ENCODE results near the gene TMEM41B.
"Not testable (repeated sequence)": the region's sequence is repeated elsewhere in the genome, so short reads cannot be mapped to it uniquely, and the experiment has no call there.

The TMEM41B gene

GRCh38 chr11:9314291-9315077 is at the start of gene TMEM41B:
TSS of gene TMEM41B (minus strand) at chr11:9314593. CDS start at chr11:9314441, 152 bp downstream.
- DNase-seq, result peak; percentile 100

GRCh38 chr11:9362393-9362863 is 48.0 kb upstream of the TMEM41B start:
- DNase-seq, result no peak

DNA sequence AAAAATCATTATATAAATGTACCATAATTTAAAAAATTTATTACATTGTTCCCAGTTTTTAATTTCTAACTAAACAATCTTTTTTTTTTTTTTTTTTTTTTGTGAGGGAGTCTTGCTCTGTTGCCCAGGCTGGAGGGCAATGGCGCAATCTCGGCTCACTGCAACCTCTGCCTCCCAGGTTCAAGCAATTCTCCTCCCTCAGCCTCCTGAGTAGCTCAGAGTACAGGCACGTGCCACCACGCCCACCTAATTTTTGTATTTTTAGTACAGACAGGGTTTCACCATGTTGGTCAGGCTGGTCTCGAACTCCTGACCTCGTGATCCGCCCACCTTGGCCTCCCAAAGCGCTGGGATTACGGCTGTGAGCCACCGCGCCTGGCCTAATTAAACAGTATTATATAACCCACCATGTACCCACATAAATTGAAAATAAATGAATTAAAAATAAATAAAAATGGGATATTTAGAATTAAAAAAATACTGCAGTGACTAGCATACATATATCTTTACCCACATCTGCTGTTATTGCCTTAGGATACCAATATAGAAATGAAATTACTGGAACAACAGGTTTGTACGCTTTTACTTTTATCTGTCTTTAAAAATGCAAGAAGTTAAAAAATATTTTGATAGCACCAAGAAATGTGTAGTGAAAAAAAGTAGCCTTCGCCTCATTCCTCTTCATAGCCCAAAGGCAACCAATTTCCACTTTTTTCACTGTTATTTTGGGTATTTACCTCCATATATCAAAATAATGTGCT is 46.6 kb upstream of the TMEM41B start:
- not testable (repeated sequence) for DNase-seq

DNA sequence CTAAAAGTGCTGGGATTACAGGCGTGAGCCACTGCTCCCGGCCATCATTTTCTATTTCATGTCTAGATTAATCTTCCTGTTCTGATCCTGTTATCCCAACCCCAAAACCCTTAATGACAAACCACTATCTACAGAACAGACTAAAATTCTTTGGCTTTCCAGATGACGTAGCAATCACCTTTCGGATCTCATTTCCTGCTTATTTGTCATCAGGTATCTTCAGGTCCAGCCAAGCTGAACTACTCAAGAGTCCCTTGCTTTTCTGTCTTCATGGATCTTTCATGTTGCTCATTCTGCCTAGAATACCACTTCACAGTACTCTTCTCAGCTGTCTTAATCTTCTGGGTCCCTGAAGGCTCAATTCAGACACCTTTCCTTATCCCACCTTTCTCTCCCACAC is 42.6 kb upstream of the TMEM41B start:
- DNase-seq, result no peak

DNA sequence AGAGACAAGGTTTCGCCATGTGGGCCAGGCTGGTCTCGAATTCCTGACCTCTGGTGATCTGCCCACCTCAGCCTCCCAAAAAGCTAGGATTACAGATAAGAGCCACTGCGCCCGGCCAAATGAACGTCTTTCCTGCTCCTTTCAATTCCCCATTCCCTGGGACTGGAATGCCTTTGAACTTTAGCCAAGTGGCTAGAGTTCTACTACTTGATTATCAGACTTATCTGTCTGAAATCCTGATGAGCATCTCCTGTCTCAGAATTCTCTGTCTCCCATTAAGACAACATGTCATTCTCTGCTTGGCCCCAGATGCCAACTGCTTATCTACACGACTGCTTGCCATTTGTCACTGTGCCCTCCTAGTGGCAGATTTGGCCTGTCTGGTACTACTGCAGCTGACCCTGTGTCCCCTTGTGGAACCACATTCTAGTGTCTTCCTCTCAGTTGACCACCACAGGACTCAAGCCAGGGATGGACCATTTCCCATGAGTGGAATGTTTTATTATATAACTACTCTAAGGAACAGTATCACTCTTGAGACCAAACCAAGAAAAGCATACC is 37.0 kb upstream of the TMEM41B start:
- DNase-seq, result no peak

- DNase-seq, result not testable (repeated sequence)
Observed at GRCh38 chr11:9347779-9348178, 33.4 kb upstream of the TMEM41B start.

- DNase-seq, result no peak
Observed at GRCh38 chr11:9347100-9347499, 32.7 kb upstream of the TMEM41B start.

GRCh38 chr11:9344061-9344680 is 29.8 kb upstream of the TMEM41B start:
- DNase-seq, result no peak

DNA sequence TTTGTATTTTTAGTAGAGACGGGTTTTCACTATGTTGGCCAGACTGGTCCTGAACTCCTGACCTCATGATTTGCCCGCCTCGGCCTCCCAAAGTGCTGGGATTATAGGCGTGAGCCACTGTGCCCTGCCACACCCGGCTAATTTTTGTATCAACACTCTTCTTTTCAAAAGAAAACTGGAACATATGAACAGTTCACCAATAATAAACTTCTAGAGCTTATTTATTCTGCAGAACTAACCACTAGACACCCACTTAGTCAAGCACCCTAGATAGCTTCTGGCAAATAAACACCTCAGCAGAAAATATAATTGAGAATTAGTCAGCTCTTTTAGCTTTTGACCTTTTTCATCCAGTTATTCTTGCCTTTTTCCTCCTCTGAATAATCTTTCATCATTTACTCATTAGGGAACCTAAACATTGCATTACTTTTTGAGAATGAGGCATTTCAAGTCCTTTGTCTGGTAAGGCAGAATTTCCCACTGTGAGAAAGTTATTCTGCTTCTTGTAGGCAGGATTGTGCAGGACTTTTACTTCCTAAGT is 27.3 kb upstream of the TMEM41B start:
- DNase-seq, result no peak

GRCh38 chr11:9332655-9333054 is 18.3 kb upstream of the TMEM41B start:
- DNase-seq, result no peak

DNA sequence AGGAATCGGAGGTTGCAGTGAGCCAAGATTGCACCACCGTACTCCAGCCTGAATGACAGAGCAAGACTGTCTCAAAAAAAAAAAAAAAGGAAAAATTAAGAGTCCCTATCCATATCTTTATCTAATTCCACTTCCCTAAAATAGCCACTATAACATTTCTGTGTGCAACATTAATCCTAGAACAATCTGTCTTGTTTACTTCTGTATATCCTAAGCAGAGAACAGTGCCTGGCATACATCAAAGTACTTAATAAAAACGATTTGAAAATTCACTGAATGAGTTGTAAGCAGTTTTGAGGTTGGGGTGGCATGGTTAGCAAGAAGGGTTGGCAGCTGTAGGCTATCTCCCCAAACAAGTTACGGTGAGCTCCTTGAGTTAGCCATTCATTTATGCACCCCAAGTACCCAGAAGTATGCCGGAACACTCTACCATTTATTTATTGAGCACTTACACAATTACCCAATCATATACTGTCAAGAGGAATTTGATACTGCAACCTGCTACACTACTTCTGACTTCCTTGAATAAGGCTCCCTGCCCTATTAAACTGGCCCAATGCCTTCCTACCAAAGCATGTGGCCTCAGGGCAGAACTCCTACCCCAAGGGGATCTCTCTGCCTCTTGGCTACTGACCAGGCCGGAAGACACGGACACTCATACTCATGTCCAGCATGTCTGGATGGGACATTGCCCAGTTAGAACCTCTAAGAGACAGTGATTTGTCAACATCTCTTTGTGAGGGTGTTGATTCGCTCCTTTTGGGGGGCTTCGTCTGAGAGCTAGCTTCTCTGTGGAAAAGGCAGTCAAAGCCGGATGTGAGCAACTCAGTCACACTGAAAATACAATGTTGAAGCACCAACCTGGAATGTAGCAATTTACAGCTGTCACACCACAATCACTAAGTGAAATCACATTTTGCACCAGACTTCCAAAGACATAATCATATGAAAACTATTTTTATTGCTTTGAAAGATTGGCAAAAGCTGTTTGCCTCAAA is 16.3 kb upstream of the TMEM41B start:
- DNase-seq, result no peak

- DNase-seq, result no peak
Observed at GRCh38 chr11:9320047-9320446, 5.7 kb upstream of the TMEM41B start.

- not testable (repeated sequence) for DNase-seq
Observed at GRCh38 chr11:9319377-9320001, 5.1 kb upstream of the TMEM41B start.

DNA sequence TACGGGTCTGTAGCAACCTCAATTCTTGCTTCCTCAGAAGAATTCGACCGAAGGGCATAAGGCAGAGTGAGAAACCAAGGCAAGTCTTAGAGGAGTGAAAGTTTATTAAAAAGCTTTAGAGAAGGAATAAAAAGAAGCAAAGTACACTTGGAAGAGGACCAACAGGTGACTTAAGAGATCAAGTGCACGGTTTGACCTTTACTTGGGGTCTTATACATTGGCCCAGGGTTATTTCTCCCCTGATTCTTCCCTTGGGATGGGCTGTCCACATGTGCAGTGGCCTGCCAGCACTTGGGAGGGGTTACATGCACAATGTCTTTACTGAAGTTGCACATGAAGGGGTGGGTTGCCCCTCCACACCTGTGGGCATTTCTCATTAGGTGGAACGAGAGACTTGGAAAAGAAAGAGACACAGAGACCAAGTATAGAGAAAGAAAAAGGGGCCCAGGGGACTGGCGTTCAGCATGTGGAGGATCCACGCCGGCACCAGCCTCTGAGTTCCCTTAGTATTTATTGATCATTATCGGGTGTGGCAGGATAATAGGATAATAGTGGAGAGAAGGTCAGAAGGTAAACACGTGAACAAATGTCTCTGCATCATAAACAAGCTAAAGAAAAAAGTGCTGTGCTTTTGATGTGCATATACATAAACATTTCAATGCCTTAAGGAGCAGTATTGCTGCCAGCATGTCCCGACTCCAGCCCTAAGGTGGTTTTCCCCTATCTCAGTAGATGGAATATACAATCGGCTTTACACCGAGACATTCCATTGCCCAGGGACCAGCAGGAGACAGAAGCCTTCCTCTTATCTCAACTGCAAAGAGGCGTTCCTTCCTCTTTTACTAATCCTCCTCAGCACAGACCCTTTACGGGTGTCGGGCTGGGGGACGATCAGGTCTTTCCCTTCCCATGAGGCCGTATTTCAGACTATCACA is 4.3 kb upstream of the TMEM41B start:
- DNase-seq, result not testable (repeated sequence)

DNA sequence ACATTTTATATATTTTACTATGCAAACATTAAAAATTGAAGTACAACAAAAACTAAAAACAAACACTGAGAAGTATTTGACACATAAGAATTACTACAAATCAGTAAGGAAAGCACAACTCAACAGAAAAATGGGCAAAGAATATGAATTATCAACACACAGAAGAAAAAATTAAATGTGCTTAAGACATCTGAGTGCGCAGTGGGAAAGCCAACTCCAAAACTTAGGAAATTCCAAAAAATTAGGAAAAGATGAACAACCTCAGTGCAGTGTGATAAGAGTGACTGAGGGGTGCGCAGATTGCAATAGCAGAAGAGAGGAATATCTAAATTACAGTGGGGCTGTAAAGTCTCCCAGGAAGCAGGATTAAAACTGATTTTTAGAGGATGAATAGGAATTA is 1.9 kb upstream of the TMEM41B start:
- DNase-seq, result no peak

DNA sequence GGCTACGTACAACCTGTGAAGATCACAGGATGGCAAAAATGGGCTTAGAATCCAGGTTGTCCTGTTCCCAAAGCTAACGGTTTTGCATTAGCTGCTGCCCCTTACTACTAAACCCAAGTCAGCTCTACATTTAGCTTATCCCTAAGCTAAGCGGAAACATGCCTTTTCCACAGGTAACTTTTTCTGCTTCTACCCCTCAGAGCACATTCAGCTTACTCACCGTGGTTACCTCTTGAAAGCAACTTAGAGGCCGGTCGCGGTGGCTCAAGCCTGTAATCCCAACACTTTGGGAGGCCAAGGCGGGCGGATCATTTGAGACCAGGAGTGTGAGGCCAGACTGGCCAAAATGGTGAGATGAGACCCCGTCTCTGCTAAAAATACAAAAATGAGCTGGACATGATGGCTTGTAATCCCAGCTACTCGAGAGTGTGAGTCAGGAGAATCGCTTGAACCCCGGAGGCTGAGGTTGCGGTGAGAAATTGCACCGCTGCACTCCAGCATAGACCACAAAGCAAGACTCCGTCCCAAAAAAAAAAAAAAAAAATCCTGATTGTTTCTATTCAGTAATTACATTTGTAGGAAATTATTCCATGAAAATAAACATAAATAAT is 790 bp upstream of the TMEM41B start:
- no peak for DNase-seq

- peak; percentile 72 for DNase-seq
Observed at GRCh38 chr11:9313648-9314290, 624 bp downstream of the TMEM41B start.

- DNase-seq, result no peak
Observed at GRCh38 chr11:9310485-9311090, 3.8 kb downstream of the TMEM41B start.

DNA sequence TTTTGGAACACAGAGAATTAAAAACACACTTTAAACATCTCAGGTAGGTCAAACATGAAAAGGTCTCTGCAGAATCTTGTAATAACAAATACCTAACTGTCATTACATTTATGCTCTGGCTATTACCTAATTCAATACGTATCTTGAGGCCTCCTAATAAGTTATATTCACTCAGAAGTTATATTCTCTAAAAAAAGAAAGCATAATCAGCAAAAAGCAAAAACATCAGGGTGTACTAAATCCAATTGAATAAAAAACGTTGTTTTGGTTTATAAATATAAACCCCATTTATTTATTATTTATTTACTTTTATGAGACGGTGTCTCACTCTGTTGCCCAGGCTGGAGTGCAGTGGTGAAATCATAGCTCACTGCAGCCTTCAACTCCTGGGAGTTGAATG is 10.2 kb downstream of the TMEM41B start:
- no peak for DNase-seq
